HG03135 (cell line): Measurements from ENCODE around the gene ROR1.

Experiments
- ATAC-seq: cut with Tn5 transposase; IDR thresholded peaks from one replicate; pipeline ENCODE4 v1.9.1; 2021; ENCODE audit warnings: mild to moderate bottlenecking, moderate library complexity; ENCODE audit not compliant: unreplicated experiment

The ROR1 gene

DNA sequence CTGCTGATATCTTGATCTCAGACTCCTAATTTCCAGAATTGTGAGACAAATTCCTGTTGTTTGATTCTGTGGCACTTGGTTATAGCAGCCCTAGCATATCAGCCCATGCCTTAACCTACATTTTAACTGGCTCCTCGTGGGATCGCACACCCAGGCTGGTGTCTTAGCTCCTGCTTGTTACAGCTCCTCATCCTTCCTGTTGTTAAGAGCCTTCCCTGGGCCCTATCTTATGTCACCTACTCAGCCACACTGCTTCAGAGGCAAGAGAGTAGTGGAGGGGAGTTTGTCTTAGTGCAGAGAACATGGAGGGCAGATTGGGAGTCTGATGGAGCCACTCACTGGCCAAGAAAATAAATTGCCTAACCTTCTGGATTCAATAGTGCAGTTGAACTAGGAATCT lies 131.0 kb downstream of the ROR1 start:
- no peak for ATAC-seq

DNA sequence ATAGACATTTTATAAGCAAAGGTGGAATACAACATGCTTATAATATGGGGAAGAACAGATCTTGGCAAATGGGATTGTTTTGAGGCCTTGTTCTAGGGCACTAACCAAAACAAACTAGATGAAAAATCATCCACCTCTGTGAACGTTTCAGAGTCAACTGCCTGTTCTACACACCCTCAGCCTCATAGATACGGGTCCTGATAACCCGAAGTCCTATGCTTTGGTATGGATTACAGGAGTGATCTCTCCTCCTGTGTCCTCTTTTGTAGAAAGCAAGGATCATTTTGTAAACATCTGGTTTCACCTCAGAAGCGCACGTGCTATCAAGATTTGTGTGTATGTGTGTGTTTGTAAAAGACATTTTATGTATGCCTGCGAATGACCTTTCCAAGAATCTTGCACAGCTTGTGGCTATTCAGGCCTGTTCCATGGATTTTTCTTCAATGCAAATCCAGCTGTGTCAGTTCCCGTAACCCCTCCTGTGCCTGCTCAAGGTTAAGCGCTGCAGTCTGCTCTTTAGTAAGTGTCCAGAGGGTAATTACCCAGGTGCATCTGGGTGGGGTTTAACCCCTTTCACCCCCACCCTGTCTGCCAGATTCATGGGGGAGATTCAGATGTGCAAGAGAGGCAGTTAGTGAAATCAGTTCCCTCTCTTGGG lies 132.4 kb downstream of the ROR1 start:
- ATAC-seq: no peak

DNA sequence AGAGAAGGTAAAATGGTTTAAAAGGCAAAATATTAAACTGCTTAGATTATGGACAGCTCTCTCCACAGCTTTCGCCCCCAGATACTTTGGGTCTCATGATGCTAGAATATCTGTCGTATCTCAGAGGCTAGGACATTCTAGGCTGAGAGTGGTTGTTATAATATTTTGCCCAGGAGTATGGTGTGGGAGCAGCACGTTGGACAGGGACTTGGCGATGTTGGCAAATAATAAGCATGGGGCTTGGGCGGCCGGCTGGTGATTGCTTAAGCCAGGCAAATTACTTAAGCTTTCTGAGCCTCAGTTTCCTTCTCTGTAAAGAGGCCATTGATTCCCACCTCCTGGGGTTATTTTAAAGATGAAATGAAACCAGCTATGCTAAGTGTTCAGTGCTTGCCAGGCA lies 133.2 kb downstream of the ROR1 start:
- ATAC-seq: no peak

DNA sequence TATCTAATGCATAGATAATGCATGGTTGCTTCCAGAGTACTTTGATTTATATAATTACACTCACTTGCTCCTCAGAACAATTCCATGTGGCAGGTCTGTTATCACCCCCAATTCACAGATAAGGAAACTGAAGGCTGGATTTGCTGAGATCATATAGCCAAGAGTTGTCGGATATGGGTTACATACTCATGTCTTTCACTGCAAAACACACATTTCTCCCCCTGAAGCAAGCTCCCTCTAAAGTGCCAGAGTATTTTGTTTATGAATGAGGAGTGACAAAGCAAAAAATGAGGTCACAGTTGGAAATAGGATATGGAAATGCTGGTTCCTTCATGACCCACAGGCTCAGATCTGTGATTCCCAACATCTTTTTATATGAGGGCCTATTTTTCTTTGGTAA lies 134.2 kb downstream of the ROR1 start:
- no peak for ATAC-seq

DNA sequence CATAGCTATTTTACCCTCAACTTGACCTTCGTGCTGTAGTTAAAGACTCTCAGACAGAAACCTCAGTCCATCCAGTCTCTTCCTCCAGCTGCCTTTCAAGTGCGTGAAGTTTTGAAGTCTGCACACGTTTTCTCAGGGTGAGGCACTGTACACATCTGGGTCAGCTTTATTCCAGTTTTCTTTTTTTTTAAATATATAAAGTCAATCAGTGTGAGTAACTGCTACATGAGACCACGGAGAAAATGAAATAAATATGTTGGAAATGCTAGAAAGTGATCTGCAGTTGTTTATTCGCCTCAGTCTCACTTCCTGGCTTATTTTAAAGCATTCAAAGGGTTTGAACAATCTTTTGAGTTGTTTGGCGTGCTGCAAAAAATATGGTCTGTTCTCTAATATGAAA lies 135.7 kb downstream of the ROR1 start:
- ATAC-seq: no peak

DNA sequence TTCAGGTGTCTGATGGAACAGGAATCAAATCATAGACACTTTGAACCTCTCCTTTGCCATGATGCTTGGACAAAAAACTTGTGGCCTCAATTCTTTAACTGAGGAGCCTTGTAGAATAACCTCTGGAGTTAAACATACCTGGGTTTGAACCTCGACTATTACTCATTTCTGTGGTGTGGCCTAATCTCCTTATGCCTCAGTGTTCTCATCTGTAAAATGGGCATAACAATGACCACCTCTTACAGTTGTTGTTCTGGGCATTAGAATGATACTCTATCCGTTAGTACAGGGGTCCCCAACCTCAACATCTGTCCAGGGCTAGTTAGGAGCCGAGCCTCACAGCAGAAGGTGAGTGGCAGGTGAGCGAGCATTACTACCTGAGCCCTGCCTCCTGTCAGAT lies 137.2 kb downstream of the ROR1 start:
- ATAC-seq: no peak

DNA sequence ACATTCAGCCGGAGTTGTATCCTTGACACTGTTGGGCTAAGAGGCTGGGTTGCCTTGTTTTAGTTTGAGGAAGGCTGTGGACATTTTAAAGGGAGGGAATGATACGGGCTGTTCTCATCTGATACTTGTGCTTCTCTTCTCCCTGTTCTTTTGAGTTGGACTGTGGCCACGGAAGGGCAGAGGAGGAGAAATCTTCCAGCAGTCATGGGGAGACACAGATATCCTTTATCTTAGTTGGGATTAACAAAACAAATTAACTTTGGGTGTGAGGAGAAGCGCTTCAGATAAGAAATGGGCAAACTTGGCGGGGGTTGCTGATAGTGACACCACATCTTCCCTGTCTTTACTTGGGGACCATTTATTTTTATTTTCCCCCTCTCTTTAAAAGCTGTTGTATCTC lies 138.8 kb downstream of the ROR1 start:
- ATAC-seq: no peak

DNA sequence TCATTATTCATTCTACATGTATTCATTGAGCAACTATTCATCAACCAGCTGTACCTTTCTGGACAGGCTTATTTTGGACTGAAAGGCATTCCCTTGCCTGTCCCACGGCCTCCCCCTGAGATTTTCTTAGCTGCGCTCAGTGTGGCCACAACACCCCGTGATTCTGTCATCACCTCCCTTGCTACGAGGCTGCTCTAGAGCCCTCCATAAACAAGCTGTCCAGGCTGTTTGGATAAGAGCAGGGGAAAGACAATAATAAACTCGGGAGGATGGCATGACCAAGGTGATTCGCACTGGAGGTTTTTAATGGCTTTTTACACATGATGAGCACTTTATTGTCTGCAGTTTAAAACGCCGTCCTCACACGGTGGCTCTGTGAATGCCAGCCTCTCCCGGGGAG lies 139.7 kb downstream of the ROR1 start:
- no peak for ATAC-seq

DNA sequence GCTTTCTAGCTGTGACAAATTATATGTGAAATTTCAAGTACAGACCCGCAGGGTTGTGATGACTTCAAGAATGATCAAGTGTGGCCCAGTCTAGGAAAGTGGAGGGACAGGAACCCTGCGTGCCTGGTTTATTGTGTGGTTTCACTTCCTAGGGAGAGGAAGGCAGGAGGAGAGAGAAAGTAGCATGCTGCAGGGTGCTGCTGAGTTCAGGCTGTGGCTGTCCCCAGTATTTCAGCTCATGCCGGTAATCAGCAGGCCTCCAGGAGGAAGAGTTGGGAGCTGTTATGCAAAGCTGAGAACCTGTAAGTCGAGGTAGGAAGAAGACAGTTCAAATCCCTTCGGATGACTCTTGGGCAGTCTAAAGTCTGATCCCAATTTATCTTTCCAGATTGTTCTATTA lies 140.4 kb downstream of the ROR1 start:
- no peak for ATAC-seq

DNA sequence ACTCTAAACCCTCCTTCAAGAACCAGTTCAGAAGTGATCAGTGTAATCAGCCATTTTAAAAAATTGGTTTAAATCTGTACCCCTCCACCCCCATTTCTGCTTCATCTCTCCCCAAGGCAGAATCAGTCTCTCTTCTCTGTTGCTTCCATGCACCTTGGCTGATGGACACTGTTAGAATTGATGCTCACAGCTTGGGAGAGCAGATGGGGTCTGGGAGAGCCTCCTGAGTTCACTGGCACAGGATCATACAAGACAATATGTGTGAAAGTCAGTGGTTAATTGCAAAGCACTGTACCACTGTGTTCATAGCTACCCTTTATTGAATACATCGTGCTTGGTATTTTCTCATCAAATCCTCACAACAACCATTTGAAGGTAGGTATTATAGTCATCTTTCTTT lies 140.9 kb downstream of the ROR1 start:
- ATAC-seq: no peak

DNA sequence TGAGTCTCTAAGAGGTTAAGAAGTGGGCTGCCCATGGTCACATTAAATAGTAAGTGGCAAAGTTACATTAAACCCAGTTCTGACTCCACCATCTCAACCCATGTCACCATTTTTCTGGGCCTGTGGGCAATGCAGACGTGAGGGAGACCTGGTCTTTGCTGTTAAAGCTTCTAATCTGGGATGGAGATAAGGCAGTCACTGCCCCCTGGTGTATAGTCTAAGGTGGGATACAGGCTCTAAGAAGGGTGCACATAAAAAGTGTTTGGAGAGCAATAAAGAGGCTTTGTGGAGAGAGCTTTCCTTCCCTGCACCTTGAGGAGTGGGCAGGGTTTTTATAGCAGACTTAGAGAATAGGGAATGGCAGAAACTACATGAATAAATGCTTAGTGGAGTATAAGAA lies 141.3 kb downstream of the ROR1 start:
- no peak for ATAC-seq

DNA sequence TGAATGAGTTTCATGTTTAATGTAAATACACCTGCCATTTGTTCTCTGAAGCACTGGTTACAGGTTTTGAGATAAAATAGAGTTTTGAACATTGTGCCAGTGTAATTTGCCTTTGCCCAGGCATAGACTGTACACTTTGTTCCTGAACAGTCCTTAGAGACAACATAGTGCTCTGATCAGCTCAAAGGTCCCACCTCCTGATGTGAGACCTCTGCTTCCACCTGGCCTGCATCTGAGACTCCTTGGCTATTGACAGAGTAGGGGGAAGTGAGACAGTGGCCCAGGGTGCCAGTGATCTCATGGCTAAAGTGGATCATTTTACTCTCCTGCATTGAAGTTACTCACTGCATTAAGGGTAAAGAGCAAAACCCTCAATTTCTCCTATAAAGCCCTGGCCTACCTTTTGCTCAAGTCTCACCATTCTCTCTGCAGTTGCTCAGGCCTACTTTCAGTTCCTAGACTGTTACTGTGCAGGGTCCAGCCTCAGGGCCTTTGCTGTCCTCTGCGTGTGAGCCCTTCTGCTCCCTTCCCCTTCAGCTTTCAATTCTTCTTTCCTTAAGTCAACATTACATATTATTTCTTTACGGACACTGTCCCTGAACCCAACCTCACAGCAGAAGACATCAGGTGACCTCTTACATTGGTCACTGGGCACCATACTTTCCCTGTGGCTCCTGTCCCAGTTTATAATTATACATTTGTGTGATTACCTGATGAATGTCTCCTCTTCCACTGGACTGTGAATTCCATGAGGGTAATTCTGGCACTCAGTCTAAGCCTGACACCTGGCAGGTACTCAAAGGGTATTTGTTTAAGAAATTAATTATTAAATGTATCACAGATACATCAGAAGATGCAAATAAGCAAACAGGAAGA lies 142.9 kb downstream of the ROR1 start:
- no peak for ATAC-seq

DNA sequence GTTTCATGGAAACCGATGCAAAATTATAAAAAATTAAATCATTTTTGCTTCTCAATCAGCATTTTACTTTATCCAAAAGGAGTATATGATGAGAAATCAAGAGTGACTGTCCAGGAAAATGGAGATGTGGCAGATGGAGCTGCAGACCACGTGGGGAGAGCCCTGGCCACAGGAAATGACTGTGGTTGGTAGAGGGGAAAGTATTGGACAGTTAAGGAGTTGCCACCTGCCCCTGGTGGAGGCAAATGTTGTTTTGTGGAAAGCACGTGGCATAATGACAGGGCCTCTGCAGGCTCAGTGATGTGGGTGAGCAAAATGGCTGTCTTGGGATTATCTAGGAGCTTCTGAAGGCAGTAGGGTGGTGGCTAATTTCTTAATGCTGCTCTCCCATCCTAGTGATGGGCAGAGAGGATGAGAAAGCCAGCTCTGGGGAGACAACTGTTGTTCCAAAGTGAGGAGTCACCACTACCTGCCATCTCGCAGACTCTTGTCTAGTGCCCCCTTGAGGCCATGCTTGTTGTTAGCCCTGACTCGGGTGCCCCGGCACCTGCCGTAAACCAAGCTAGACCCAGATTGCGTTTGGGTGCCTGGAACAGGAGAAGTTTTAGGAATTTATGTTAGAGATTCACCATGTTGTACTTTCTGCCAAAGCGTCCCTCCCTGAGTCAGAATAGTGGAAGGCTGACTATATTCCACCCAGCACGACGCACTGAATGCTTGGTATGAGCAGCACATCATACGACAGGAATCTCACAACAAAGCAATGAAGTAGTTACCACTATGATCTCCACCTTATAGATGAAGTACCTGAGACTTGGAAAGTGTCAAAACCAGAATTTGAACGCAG lies 144.0 kb downstream of the ROR1 start:
- ATAC-seq: no peak

DNA sequence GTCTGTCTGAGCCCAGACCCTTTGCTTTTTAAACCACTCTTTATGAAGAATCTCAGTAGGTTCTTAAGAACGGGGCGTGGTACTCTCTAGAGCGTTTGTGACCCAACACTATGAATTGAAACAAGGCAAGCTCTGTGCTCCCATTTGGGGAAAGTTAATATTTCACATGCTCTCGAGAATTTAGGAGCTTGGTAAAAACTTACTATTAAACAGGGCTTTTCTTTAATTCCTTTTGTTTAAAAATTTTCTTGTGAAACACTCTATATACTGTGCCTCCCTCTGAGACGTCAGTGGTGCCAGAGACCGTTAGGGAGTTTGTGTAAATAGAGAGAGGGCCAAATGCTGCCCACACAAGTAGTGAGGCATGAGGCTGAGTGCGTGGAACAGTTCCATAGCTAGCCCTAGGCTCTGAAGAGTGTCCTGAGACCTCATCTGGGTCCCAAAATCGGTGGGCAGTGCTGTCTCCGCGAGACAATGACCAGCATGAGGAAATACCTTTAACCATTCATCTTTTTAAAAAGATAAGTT lies 144.7 kb downstream of the ROR1 start:
- ATAC-seq: no peak

DNA sequence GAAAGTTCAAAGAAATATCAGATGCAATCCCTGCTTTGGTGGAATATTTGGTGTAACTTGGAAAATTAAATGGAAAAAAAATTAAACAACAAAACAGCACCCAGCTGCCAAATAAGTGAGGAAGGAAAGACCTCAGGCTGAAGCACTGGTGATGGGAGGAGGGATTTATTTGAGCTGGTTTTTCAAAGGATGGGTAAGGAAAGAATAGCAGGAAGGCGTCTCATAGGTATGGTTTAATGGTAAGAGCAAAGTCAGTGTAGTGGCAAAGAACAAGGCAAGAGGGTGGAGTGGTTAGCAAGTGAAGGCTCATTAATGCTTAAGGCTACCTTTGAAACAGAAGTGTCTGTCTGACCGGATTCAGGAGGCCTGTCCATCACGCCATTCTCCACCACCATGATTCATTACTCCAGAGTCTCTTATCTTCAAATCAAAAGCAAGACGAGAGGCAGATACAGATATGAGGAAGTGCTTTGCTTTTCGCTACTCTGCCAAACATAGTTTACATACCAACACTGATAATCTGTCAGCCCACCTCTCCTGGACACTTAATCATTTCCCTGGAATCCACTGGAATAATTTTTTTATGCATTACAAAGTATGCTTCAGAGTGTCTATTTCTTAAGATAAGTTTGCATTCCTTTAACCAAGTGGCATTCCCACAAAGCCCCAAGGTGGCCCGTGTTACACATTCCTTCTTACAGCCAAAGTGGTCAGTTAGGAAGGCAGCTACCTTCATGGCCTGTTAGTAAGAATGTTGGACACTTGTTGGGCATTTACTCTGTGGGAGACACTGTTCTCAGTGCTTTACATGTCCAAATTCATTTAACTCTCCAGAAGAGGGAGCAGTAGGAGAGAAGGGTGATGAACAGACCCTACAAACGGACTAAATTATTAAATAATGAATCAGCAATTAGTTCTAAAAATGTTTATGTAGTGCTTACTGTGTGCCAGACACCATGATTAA lies 146.6 kb downstream of the ROR1 start:
- ATAC-seq: no peak

DNA sequence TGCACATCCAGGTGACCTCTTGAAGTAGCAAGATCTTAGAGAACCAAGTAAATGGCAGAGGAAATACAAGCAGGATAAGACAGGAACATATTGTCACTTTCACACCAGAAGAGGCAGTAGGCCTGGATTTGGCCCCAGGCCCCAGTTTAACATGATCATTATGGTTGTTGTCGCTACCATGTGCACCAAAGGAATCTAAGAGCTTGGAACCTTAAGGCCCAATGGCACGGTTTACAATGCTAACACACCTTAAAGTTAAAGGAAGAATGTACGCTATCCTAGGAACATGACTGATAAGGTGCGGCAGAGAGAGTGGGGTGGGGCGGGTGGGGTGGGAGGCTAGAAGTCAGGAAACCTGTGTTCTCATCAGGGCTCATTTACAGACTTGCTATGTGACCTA lies 147.5 kb downstream of the ROR1 start:
- no peak for ATAC-seq

DNA sequence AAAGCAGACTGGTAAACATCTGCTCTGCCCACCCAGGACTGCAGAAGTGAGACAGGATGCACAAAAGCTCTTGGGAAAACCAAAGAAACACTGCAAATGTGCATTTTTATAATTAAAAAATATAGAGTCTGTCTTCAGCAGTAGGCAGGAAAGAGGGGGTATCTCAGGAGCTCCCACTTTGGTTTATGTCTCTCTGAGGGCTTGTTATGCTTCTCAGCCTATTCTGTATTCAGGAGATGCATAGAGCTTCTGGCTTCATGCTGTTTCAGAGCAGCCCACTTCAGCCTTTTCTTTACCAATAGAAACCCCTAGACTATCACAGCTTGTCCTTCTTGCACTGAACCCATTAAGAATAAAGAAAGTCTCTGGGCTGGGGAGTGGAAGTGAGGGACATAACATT lies 148.0 kb downstream of the ROR1 start:
- ATAC-seq: no peak

DNA sequence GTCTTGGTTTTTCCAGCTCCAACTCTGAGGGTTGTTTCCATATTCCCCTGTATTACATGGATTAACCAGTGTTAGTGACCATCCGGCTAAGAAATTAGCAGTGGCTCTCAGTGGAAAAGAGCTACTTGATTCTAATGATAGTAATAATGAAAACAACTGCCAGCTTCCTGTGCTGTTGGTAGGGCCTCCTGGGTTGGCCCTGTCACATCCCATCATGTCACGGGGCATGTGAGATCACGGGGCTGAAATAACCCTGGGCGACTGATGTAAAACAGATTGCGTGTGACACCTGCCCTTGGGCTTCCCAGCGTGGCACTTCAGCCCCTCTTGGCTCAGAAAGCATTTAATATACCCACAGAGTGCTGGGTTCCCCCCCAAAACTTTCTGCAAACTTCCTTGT lies 149.0 kb downstream of the ROR1 start:
- ATAC-seq: no peak

DNA sequence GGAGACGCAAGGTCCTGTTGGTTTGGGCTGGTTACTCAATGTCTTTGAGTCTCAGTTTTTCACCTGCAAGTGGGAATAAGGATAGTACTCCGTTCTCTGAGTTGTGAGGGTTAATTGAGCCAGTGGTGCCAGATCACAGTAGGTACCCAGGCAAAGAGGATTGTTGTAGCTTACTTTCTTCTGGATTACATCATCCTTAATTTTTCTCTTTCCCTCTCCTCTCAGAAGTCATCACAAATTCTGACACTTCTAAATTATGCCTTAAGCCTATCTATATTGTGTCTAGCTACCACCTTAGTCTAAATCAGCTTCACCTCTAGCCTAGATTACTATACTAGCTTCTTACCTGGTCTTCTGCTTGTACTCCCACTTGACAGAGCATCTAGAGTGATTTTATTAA lies 149.5 kb downstream of the ROR1 start:
- no peak for ATAC-seq

DNA sequence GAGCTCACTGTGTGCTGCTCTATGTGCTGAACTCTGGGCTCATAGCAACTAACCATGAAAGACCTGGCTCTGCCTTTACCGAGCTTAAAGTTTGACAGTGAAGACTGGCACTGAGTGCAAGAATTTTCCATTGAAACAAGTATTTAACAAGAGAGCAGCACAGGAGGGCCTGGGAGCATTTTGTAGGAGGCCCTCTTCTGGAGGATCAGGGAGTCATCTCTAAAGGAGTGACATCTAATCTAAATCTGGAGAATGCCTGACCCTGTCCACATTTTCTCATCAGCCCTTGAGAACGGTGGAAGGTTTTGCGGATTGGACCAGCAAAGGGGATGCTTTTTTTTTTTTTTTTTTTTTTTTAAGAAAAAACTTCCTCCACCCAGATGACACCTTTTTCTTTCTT lies 150.8 kb downstream of the ROR1 start:
- no peak for ATAC-seq
